Caco-2 (cell line): ENCODE data around the gene MSRB1. TPM values are rescaled to one million over a fixed set of nuclear protein-coding genes. Genes with fewer than 3 reads are reported as not detected.

Experiments
- BruUV-seq: library from RNA; stranded (reverse); fragments of 400-500 nt; replicated peaks from 2 replicates; lab custom pipeline; 2021; lab: Mats Ljungman, UMichigan
- CTCF ChIA-PET: fragments of 300-600 bp; sonication (Branson Sonifier 250); formaldehyde crosslinking; loops from one replicate; lab custom pipeline; 2022; ENCODE audit warnings: antibody characterized with exemption; lab: Charles Lee
- POLR2A ChIA-PET: fragments of 300-600 bp; sonication (Branson Sonifier 250); formaldehyde crosslinking; loops from one replicate; lab custom pipeline; 2022; ENCODE audit warnings: antibody characterized with exemption; lab: Charles Lee
- DNase-seq, 2 experiments: peaks; one replicate each; pipeline versions ENCODE4 v3.0.0 to v3.0.0-alpha.2; 2020 to 2022
- H3K27me3 ChIP-seq: replicated peaks from 2 replicates; pipeline ENCODE4 v1.6.0; 2011; ENCODE audit warnings: low read length; ENCODE audit not compliant: control insufficient read depth, insufficient read depth
- H3K36me3 ChIP-seq: 2 replicates; pipeline ENCODE4 v1.5.1; 2011; ENCODE audit warnings: low read length; ENCODE audit not compliant: control insufficient read depth, insufficient read depth
- H3K4me1 ChIP-seq: fragments of 250-450 bp; sonication (Bioruptor Pico); 2 replicates; pipeline ENCODE4 v1.5.1; 2020; ENCODE audit warnings: mild to moderate bottlenecking
- H3K4me3 ChIP-seq: 2 replicates; pipeline ENCODE4 v1.5.1; 2011; ENCODE audit warnings: low read depth, mild to moderate bottlenecking, control low read depth, low read length
- H3K9me3 ChIP-seq: fragments of 250-450 bp; sonication (Bioruptor Pico); 2 replicates; pipeline ENCODE4 v1.5.1; 2020; ENCODE audit warnings: mild to moderate bottlenecking, moderate library complexity
- H3K27ac Mint-ChIP-seq: one replicate; pipeline ENCODE4 v1.8.0; 2022; ENCODE audit warnings: mixed read lengths; ENCODE audit not compliant: unreplicated experiment
- H3K27me3 Mint-ChIP-seq: one replicate; pipeline ENCODE4 v1.8.0; 2022; ENCODE audit warnings: mixed read lengths; ENCODE audit not compliant: insufficient read depth, unreplicated experiment
- H3K36me3 Mint-ChIP-seq: one replicate; pipeline ENCODE4 v1.8.0; 2022; ENCODE audit warnings: mild to moderate bottlenecking, mixed read lengths; ENCODE audit not compliant: insufficient read depth, unreplicated experiment
- H3K4me1 Mint-ChIP-seq: one replicate; pipeline ENCODE4 v1.8.0; 2022; ENCODE audit warnings: low read depth, mixed read lengths; ENCODE audit not compliant: unreplicated experiment
- H3K4me3 Mint-ChIP-seq: one replicate; pipeline ENCODE4 v1.8.0; 2022; ENCODE audit warnings: mild to moderate bottlenecking, moderate library complexity, mixed read lengths; ENCODE audit not compliant: unreplicated experiment
- H3K9me3 Mint-ChIP-seq: one replicate; pipeline ENCODE4 v1.8.0; 2022; ENCODE audit warnings: mixed read lengths; ENCODE audit not compliant: unreplicated experiment
- intact Hi-C: fragments of 100-400 bp; cut with micrococcal nuclease; formaldehyde crosslinking; loops from one replicate; pipeline ENCODE4 v1.10.0; 2022; ENCODE audit not compliant: unreplicated experiment
- total RNA-seq: library from RNA; stranded (reverse); gene quantifications from 2 replicates; pipeline ENCODE4 v1.2.3, GENCODE V29; 2022
- TF ChIP-seq, protein P1 (sequence below), 2 experiments: fragments of 200-600 bp in 1 of 2; IDR thresholded peaks; 1 replicate in 1 of 2; 2 replicates in 1 of 2; pipeline versions ENCODE4 v1.5.1 to v1.8.0; 2011 to 2022; ENCODE audit warnings: antibody characterized with exemption in 1 of 2, control low read depth in 1 of 2, inconsistent platforms in 1 of 2, low read depth in 1 of 2, low read length in 1 of 2, mild to moderate bottlenecking in 1 of 2, moderate library complexity in 1 of 2; ENCODE audit not compliant: insufficient read depth in 1 of 2, severe bottlenecking in 1 of 2, unreplicated experiment in 1 of 2

MSRB1 gene
- total RNA-seq, 1 experiment from 2014 or later: 30.5 TPM

DNA sequence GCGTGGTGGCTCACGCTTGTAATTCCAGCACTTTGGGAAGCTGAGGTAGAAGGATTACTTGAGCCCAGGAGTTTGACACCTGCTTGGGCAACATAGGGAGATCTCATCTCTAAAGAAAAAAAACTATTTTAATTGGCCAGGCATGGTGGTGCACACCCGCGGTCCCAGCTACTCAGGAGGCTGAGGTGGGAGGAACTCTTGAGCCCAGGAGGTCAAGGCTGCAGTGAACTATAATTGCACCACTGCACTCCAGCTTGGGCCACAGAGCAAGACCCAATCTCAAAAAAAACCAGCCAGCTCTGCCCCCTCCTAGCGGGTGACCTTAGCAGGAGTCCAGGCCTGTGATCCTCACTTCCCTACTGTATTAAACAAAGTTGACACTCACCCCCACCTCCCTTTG is 18.9 kb downstream of the MSRB1 start:
- no peaks in the 10 kb centered on the region for H3K9me3 ChIP-seq
- H3K4me3 ChIP-seq: no peak overlapping the region
- BruUV-seq: no TSS peak
- TF ChIP-seq, protein P1, sequence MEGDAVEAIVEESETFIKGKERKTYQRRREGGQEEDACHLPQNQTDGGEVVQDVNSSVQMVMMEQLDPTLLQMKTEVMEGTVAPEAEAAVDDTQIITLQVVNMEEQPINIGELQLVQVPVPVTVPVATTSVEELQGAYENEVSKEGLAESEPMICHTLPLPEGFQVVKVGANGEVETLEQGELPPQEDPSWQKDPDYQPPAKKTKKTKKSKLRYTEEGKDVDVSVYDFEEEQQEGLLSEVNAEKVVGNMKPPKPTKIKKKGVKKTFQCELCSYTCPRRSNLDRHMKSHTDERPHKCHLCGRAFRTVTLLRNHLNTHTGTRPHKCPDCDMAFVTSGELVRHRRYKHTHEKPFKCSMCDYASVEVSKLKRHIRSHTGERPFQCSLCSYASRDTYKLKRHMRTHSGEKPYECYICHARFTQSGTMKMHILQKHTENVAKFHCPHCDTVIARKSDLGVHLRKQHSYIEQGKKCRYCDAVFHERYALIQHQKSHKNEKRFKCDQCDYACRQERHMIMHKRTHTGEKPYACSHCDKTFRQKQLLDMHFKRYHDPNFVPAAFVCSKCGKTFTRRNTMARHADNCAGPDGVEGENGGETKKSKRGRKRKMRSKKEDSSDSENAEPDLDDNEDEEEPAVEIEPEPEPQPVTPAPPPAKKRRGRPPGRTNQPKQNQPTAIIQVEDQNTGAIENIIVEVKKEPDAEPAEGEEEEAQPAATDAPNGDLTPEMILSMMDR (IDR thresholded peaks at IDR 0.05; ENCODE audit: insufficient read depth in 1 of 2, low read depth in 1 of 2, low read length in 1 of 2, severe bottlenecking in 1 of 2, unreplicated experiment in 1 of 2): no peak
- Mint-ChIP-seq H3K27me3 (peaks cover 3% of the 10 kb centered on the region), H3K4me3 (no peak overlapping the region), H3K36me3 (no peaks in the 10 kb centered on the region), H3K4me1 (no peaks in the 10 kb centered on the region), H3K9me3 (no peaks in the 10 kb centered on the region), H3K27ac (no peak overlapping the region)
- peaks cover 3% of the 10 kb centered on the region; the same call in 1 of the 2 replicates for H3K4me1 ChIP-seq
- CTCF ChIA-PET: no interaction called here
- H3K36me3 ChIP-seq: no peaks in the 10 kb centered on the region
- H3K27me3 ChIP-seq: no peaks in the 10 kb centered on the region; the same call in 1 of the 2 replicates
- POLR2A ChIA-PET: no interaction called here
- no peak for DNase-seq
- intact Hi-C loops: no loop called here

DNA sequence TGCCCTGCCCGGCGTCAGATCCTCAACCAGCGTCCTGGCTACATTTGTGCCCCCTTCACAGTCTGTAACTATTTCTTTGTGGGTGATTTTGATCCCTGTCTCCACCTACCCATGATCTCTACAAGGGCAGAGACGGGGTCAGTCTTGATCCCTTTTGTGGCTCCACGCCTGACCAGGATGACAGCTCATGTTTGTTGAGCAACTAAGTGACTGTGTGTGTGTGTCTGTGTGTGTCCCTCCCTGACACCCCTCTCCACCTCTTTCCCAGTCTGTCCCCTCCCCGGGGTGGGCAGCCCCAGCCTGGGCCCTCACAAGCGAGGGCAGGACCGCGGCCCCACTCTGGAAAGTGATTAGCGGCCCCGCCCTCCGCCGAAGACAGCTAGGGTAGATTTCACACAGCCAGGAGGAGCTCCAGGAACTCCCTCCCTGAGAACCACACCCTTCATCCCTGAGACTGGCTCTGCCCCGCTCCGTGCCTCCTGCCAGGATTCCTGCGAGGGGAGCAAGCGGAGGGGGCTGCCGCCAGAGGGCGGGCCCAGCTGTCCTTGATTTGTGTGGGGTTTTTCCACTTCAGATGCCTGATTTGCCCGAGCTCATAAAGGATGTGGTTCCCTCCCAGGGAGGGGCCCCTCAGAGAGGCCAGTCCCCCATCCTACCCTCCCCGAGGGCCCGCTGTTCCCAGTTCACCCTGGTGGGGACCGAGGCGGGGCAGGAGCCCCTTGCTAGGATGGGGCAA is 19.5 kb downstream of the MSRB1 start:
- TF ChIP-seq, protein P1 (IDR thresholded peaks at IDR 0.05; ENCODE audit: insufficient read depth in 1 of 2, low read depth in 1 of 2, low read length in 1 of 2, severe bottlenecking in 1 of 2, unreplicated experiment in 1 of 2): peak in 1 of 2 experiments; percentile 39
- no peaks in the 10 kb centered on the region for H3K36me3 Mint-ChIP-seq
- peaks cover 3% of the 10 kb centered on the region for H3K27me3 Mint-ChIP-seq
- peaks cover 3% of the 10 kb centered on the region; the same call in 1 of the 2 replicates for H3K4me1 ChIP-seq
- ChIA-PET POLR2A (no interaction called here), CTCF (no interaction called here)
- no peak overlapping the region for H3K4me3 ChIP-seq
- no peaks in the 10 kb centered on the region; the same call in none of the 2 replicates for H3K27me3 ChIP-seq
- H3K36me3 ChIP-seq: no peaks in the 10 kb centered on the region
- peak; percentile 50 to 57 for DNase-seq
- no peak overlapping the region for H3K27ac Mint-ChIP-seq
- BruUV-seq: no TSS peak
- H3K4me1 Mint-ChIP-seq: no peaks in the 10 kb centered on the region
- H3K9me3 ChIP-seq: no peaks in the 10 kb centered on the region
- intact Hi-C loops: no loop called here
- no peak overlapping the region for H3K4me3 Mint-ChIP-seq
- no peaks in the 10 kb centered on the region for H3K9me3 Mint-ChIP-seq

DNA sequence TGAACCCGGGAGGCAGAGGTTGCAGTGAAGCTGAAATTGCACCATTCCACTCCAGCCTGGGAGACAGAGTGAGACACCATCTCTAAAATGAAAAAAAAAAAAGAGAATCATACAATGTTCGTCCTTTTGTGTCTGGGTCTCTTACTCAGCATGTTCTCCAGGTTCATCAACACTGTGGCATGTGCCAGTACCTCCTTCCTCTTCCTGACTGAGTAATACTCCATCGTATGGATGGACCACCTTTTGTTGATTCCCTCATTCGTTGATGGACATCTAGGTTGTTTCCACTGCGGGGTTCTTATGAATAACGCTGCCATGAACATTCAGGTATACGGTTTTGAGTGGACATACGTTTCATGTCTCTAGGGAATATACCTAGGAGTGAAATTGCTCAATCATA is 20.6 kb downstream of the MSRB1 start:
- H3K27ac Mint-ChIP-seq: no peak overlapping the region
- Histone ChIP-seq H3K9me3 (no peaks in the 10 kb centered on the region), H3K36me3 (no peaks in the 10 kb centered on the region), H3K4me1 (peaks cover 3% of the 10 kb centered on the region; the same call in 1 of the 2 replicates), H3K27me3 (no peaks in the 10 kb centered on the region; the same call in none of the 2 replicates), H3K4me3 (no peak overlapping the region)
- peaks cover 3% of the 10 kb centered on the region for H3K27me3 Mint-ChIP-seq
- POLR2A ChIA-PET: no interaction called here
- no peak overlapping the region for H3K4me3 Mint-ChIP-seq
- TF ChIP-seq, protein P1 (IDR thresholded peaks at IDR 0.05; ENCODE audit: insufficient read depth in 1 of 2, low read depth in 1 of 2, low read length in 1 of 2, severe bottlenecking in 1 of 2, unreplicated experiment in 1 of 2): no peak
- H3K9me3 Mint-ChIP-seq: no peaks in the 10 kb centered on the region
- CTCF ChIA-PET: no interaction called here
- intact Hi-C loops: no loop called here
- no peaks in the 10 kb centered on the region for H3K4me1 Mint-ChIP-seq
- BruUV-seq: no TSS peak
- no peaks in the 10 kb centered on the region for H3K36me3 Mint-ChIP-seq
- DNase-seq: no peak
